ENCODE results near the gene GPN1. TPM values are rescaled to one million over a fixed set of nuclear protein-coding genes. Genes with fewer than 3 reads are reported as not detected.

GPN1 gene
- total RNA-seq, 2 experiments from 2014 or later = 24.6 to 28.1 TPM

DNA sequence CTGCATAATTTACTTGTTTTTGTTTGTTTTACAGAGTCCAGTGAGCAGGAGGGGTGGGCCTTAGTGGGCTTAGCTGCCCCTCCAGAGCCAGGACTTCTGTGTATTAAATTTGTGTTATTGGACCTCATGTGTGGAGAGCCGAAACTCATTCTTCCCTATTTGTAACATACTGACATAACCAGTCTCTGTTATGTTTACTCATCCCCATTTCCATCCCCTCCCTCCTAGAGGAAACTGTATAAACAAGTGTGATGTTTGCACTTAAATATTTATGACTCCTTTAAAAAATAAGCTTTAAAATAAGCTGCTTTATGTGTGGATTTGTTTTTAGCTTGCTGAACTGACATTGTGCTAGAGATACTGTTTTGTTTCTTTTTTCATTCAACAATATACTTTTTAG is 32.2 kb upstream of the GPN1 start:
- peaks cover 7% of the 10 kb centered on the region for H3K4me1 ChIP-seq (ENCODE audit: insufficient read depth, low read length)
- no peaks in the 10 kb centered on the region for H3K27me3 Mint-ChIP-seq
- peaks cover 89% of the 10 kb centered on the region for H3K36me3 Mint-ChIP-seq (ENCODE audit: low read depth)
- ATAC-seq (ENCODE audit: poor library complexity) (no peak), DNase-seq (no peak)
- no peak overlapping the region for H3K4me3 ChIP-seq (ENCODE audit: low read length)
- no peaks in the 10 kb centered on the region for H3K27me3 ChIP-seq (ENCODE audit: control insufficient read depth in 1 of 2, insufficient read depth in 2 of 2, low read length in 2 of 2)
- TF ChIP-seq, protein P1, sequence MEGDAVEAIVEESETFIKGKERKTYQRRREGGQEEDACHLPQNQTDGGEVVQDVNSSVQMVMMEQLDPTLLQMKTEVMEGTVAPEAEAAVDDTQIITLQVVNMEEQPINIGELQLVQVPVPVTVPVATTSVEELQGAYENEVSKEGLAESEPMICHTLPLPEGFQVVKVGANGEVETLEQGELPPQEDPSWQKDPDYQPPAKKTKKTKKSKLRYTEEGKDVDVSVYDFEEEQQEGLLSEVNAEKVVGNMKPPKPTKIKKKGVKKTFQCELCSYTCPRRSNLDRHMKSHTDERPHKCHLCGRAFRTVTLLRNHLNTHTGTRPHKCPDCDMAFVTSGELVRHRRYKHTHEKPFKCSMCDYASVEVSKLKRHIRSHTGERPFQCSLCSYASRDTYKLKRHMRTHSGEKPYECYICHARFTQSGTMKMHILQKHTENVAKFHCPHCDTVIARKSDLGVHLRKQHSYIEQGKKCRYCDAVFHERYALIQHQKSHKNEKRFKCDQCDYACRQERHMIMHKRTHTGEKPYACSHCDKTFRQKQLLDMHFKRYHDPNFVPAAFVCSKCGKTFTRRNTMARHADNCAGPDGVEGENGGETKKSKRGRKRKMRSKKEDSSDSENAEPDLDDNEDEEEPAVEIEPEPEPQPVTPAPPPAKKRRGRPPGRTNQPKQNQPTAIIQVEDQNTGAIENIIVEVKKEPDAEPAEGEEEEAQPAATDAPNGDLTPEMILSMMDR (IDR thresholded peaks at IDR 0.05) = no peak
- no peaks in the 10 kb centered on the region for H3K9me3 Mint-ChIP-seq
- ChIA-PET CTCF (interaction anchor here (0.7 kb wide), 1 partner anchor 87 kb away, joined by 3 read pairs; no protein-coding TSS in a partner anchor), POLR2A (interaction anchor here (0.8 kb wide), 1 partner anchor 11 kb away, joined by 4 read pairs; no protein-coding TSS in a partner anchor)
- H3K36me3 ChIP-seq (ENCODE audit: insufficient read depth, low read length) = peaks cover 38% of the 10 kb centered on the region
- peaks cover 10 to 33% of the 10 kb centered on the region in 2 experiments for H3K9me3 ChIP-seq (ENCODE audit: control insufficient read depth in 1 of 2, insufficient read depth in 1 of 2, low read length in 2 of 2)
- H3K27ac Mint-ChIP-seq = peak overlapping the region; percentile 64
- no peak overlapping the region for H3K4me3 Mint-ChIP-seq
- intact Hi-C loops (cut with DNase I, micrococcal nuclease) = no loop called here
- H3K4me1 Mint-ChIP-seq (ENCODE audit: low read depth) = peaks cover 35% of the 10 kb centered on the region
- no peak overlapping the region for H3K27ac ChIP-seq (ENCODE audit: low read depth in 1 of 2, low read length in 2 of 2)

DNA sequence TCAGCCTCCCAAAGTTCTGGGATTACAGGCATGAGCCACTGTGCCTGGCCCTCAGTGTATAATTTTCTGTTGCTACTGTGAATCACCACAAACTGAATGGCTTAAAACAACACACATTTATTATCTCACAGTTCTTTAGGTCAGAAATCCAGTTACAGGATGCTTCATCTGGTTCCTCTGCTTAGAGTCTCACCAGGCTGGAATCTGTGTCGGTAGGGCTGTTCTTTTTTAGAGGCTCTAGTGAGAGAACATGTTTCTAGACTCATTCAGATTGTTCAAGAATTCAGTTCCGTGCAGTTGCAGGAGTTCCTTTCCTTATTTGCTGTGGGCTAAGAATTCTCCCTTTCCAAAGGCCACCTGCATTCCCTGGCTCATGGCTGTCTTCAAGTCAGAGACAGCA is 22.2 kb upstream of the GPN1 start:
- H3K36me3 ChIP-seq (ENCODE audit: insufficient read depth, low read length) = peaks cover 85% of the 10 kb centered on the region
- H3K9me3 Mint-ChIP-seq = no peaks in the 10 kb centered on the region
- no peaks in the 10 kb centered on the region for H3K9me3 ChIP-seq (ENCODE audit: control insufficient read depth in 1 of 2, insufficient read depth in 1 of 2, low read length in 2 of 2)
- no peak overlapping the region for H3K27ac ChIP-seq (ENCODE audit: low read depth in 1 of 2, low read length in 2 of 2)
- intact Hi-C loops (cut with DNase I, micrococcal nuclease) = no loop called here
- H3K4me1 ChIP-seq (ENCODE audit: insufficient read depth, low read length) = no peaks in the 10 kb centered on the region
- ATAC-seq (ENCODE audit: poor library complexity) (no peak), DNase-seq (no peak)
- TF ChIP-seq, protein P1 (IDR thresholded peaks at IDR 0.05) = no peak
- no peaks in the 10 kb centered on the region for H3K27me3 Mint-ChIP-seq
- no peaks in the 10 kb centered on the region for H3K4me1 Mint-ChIP-seq (ENCODE audit: low read depth)
- H3K4me3 ChIP-seq (ENCODE audit: low read length) = no peak overlapping the region
- H3K27ac Mint-ChIP-seq = no peak overlapping the region
- peaks cover 85% of the 10 kb centered on the region for H3K36me3 Mint-ChIP-seq (ENCODE audit: low read depth)
- ChIA-PET CTCF (no interaction called here), POLR2A (no interaction called here)
- no peak overlapping the region for H3K4me3 Mint-ChIP-seq
- H3K27me3 ChIP-seq (ENCODE audit: control insufficient read depth in 1 of 2, insufficient read depth in 2 of 2, low read length in 2 of 2) = no peaks in the 10 kb centered on the region

DNA sequence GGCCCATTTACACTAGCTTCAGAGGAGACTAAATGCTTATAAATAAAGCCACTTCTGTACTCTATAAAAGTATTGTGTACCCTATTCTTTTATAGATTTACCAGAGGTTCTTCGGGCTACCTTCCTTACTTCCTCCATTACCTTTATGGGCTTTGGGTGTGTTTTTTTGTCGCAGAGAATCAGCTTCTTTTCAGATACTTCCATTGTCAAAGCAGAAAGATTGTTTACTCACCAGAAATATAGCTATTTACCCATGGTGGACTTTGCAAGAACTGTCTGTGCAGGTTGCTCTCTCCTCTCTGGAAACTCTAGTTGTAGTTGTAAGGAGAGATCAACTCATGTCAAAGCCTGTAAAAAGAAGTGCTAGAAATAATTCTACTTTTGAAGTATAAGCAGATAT is 14.9 kb upstream of the GPN1 start:
- no peaks in the 10 kb centered on the region for H3K4me1 Mint-ChIP-seq (ENCODE audit: low read depth)
- no peaks in the 10 kb centered on the region for H3K9me3 ChIP-seq (ENCODE audit: control insufficient read depth in 1 of 2, insufficient read depth in 1 of 2, low read length in 2 of 2)
- no peak overlapping the region for H3K4me3 ChIP-seq (ENCODE audit: low read length)
- H3K27ac ChIP-seq (ENCODE audit: low read depth in 1 of 2, low read length in 2 of 2) = no peak overlapping the region
- H3K36me3 Mint-ChIP-seq (ENCODE audit: low read depth) = peaks cover 85% of the 10 kb centered on the region
- ATAC-seq (ENCODE audit: poor library complexity) (no peak), DNase-seq (no peak)
- H3K4me1 ChIP-seq (ENCODE audit: insufficient read depth, low read length) = no peaks in the 10 kb centered on the region
- no peaks in the 10 kb centered on the region for H3K27me3 ChIP-seq (ENCODE audit: control insufficient read depth in 1 of 2, insufficient read depth in 2 of 2, low read length in 2 of 2)
- peaks cover 87% of the 10 kb centered on the region for H3K36me3 ChIP-seq (ENCODE audit: insufficient read depth, low read length)
- no peaks in the 10 kb centered on the region for H3K27me3 Mint-ChIP-seq
- TF ChIP-seq, protein P1 (IDR thresholded peaks at IDR 0.05) = no peak
- ChIA-PET POLR2A (interaction anchor here (1.0 kb wide), 1 partner anchor 27 kb away, joined by 3 read pairs; no protein-coding TSS in a partner anchor), CTCF (no interaction called here)
- no peak overlapping the region for H3K4me3 Mint-ChIP-seq
- intact Hi-C loops (cut with DNase I, micrococcal nuclease) = no loop called here
- no peaks in the 10 kb centered on the region for H3K9me3 Mint-ChIP-seq
- no peak overlapping the region for H3K27ac Mint-ChIP-seq
